AG09309 (cell line): Measurements from ENCODE around the gene ALOXE3.

Source experiments
- DNase-seq: peaks from one replicate; pipeline ENCODE4 v3.0.0-alpha.2; 2010; ENCODE audit warnings: low read depth
- H3K4me3 ChIP-seq: 2 replicates; pipeline ENCODE4 v1.5.1; 2011; ENCODE audit warnings: mild to moderate bottlenecking, low read depth, low read length, moderate library complexity; ENCODE audit not compliant: control insufficient read depth
- TF ChIP-seq, protein P1 (sequence below): IDR thresholded peaks from 2 replicates; pipeline ENCODE4 v1.5.1; 2011; ENCODE audit warnings: mild to moderate bottlenecking, low read depth, low read length, inconsistent platforms; ENCODE audit not compliant: insufficient read depth, control insufficient read depth; ENCODE audit errors: missing control alignments

ALOXE3 gene

DNA sequence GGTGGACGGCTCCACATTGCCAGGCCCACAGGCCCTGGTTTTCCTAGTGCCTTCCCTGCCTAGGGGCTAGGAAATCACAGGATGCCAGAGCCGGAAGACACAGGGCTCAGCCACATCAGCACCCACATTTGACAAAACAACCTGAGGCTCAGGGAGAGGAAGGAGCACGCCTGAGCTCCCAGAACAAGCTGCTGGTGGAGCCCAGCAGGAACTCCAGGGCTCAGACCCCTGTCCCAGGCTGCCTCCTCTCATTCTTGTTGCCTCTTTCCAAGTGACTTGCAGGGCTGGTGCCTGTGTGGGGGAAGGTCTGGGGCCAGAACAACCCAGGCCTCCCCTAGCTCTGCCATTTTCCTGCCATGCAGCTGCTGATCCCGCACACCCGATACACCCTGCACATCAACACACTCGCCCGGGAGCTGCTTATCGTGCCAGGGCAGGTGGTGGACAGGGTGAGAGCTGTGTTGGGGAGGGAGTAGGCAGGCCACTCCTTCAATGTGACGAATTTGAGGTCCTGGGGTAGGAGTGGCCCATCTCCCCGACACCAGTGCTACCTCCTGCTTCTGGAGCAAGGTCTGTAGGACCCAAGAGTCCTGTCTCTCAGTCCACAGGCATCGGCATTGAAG is 71.9 kb downstream of the ALOXE3 start:
- no peak overlapping the region for H3K4me3 ChIP-seq
- TF ChIP-seq, protein P1, sequence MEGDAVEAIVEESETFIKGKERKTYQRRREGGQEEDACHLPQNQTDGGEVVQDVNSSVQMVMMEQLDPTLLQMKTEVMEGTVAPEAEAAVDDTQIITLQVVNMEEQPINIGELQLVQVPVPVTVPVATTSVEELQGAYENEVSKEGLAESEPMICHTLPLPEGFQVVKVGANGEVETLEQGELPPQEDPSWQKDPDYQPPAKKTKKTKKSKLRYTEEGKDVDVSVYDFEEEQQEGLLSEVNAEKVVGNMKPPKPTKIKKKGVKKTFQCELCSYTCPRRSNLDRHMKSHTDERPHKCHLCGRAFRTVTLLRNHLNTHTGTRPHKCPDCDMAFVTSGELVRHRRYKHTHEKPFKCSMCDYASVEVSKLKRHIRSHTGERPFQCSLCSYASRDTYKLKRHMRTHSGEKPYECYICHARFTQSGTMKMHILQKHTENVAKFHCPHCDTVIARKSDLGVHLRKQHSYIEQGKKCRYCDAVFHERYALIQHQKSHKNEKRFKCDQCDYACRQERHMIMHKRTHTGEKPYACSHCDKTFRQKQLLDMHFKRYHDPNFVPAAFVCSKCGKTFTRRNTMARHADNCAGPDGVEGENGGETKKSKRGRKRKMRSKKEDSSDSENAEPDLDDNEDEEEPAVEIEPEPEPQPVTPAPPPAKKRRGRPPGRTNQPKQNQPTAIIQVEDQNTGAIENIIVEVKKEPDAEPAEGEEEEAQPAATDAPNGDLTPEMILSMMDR = no peak
- no peak for DNase-seq
